Neural cell (in vitro differentiated cells): ENCODE measurements around the gene BCL2. TPM values are rescaled to one million over a fixed set of nuclear protein-coding genes. Genes with fewer than 3 reads are reported as not detected.

ENCODE experiments used
- H2AFZ ChIP-seq: fragments of 200-600, 300-800 bp; sonication (generic), shearing (Covaris generic); 2 replicates; pipeline ENCODE4 v1.6.0; 2014; ENCODE audit warnings: low read depth, mild to moderate bottlenecking, antibody characterized with exemption, low read length, moderate library complexity
- H3F3A ChIP-seq: fragments of 200-600 bp; shearing (Covaris generic); 2 replicates; pipeline ENCODE4 v1.6.1; 2016; ENCODE audit warnings: mild to moderate bottlenecking, moderate library complexity, mixed read lengths, antibody characterized with exemption, low read length; ENCODE audit not compliant: insufficient read depth, poor library complexity, severe bottlenecking
- H3K27ac ChIP-seq: fragments of 200-600, 300-800 bp; sonication (generic), shearing (Covaris generic); 2 replicates; pipeline ENCODE4 v1.5.1; 2014; ENCODE audit warnings: mild to moderate bottlenecking, low read length, moderate library complexity
- H3K27me3 ChIP-seq: fragments of 300-800, 200-600 bp; sonication (generic), shearing (Covaris generic); 2 replicates; pipeline ENCODE4 v1.6.0; 2014; ENCODE audit warnings: mild to moderate bottlenecking, low read depth, low read length, moderate library complexity; ENCODE audit not compliant: insufficient read depth
- H3K36me3 ChIP-seq: fragments of 300-800, 200-600 bp; sonication (generic), shearing (Covaris generic); 2 replicates; pipeline ENCODE4 v1.5.1; 2014; ENCODE audit warnings: mild to moderate bottlenecking, antibody characterized with exemption, low read length, moderate library complexity; ENCODE audit not compliant: insufficient read depth
- H3K4me2 ChIP-seq: fragments of 300-800, 200-600 bp; sonication (generic), shearing (Covaris generic); 2 replicates; pipeline ENCODE4 v1.6.0; 2014; ENCODE audit warnings: mild to moderate bottlenecking, low read length
- H3K4me3 ChIP-seq: fragments of 300-800, 200-600 bp; sonication (generic), shearing (Covaris generic); 2 replicates; pipeline ENCODE4 v1.5.1; 2014; ENCODE audit warnings: mild to moderate bottlenecking, low read length, moderate library complexity
- H3K79me2 ChIP-seq: fragments of 200-600 bp; shearing (Covaris generic); replicated peaks from 2 replicates; pipeline ENCODE4 v1.6.0; 2014; ENCODE audit warnings: mild to moderate bottlenecking, low read length, moderate library complexity; ENCODE audit not compliant: insufficient read depth
- H3K9ac ChIP-seq: fragments of 300-800, 200-600 bp; sonication (generic), shearing (Covaris generic); 2 replicates; pipeline ENCODE4 v1.6.1; 2016; ENCODE audit warnings: mild to moderate bottlenecking, low read length, mixed read lengths
- H3K9me2 ChIP-seq: fragments of 200-600 bp; shearing (Covaris generic); 2 replicates; pipeline ENCODE4 v1.6.1; 2016; ENCODE audit warnings: mild to moderate bottlenecking, low read length, mixed read lengths; ENCODE audit not compliant: insufficient read depth
- H3K9me3 ChIP-seq: fragments of 200-600, 300-800 bp; sonication (generic), shearing (Covaris generic); 2 replicates; pipeline ENCODE4 v1.6.1; 2016; ENCODE audit warnings: mild to moderate bottlenecking, mixed run types, low read length, moderate library complexity, mixed read lengths
- H4K20me1 ChIP-seq: fragments of 200-600 bp; shearing (Covaris generic); 2 replicates; pipeline ENCODE4 v1.6.1; 2016; ENCODE audit warnings: mild to moderate bottlenecking, mixed run types; ENCODE audit not compliant: insufficient read depth
- EP300 ChIP-seq: fragments of 450-650 bp; conservative IDR thresholded peaks from 2 replicates; pipeline ENCODE4 v1.6.1; 2014; ENCODE audit warnings: antibody characterized with exemption, mild to moderate bottlenecking, moderate library complexity; ENCODE audit not compliant: poor library complexity, severe bottlenecking
- EZH2 ChIP-seq: fragments of 200-600, 300-800 bp; shearing (Covaris generic), sonication (generic); IDR thresholded peaks from 2 replicates; pipeline ENCODE4 v1.6.1; 2014; ENCODE audit warnings: antibody characterized with exemption, low read length, borderline replicate concordance, mild to moderate bottlenecking; ENCODE audit not compliant: insufficient read depth, poor library complexity, severe bottlenecking
- MXI1 ChIP-seq: fragments of 450-650 bp; conservative IDR thresholded peaks from 2 replicates; pipeline ENCODE4 v1.6.1; 2014; ENCODE audit warnings: antibody characterized with exemption, mild to moderate bottlenecking; ENCODE audit not compliant: poor library complexity, severe bottlenecking
- POLR2AphosphoS5 ChIP-seq: IDR thresholded peaks from 2 replicates; pipeline ENCODE4 v1.6.1; 2012
- RAD21 ChIP-seq: fragments of 450-650 bp; conservative IDR thresholded peaks from 2 replicates; pipeline ENCODE4 v1.6.1; 2014; ENCODE audit warnings: antibody characterized with exemption, mild to moderate bottlenecking, moderate library complexity
- SMC3 ChIP-seq: fragments of 450-650 bp; conservative IDR thresholded peaks from 2 replicates; pipeline ENCODE4 v1.6.1; 2014; ENCODE audit warnings: antibody characterized with exemption, mild to moderate bottlenecking, moderate library complexity; ENCODE audit not compliant: poor library complexity
- TAF1 ChIP-seq: IDR thresholded peaks from 2 replicates; pipeline ENCODE4 v1.6.1; 2012; ENCODE audit warnings: low read depth
- polyA plus RNA-seq: library from polyadenylated mRNA; depleted of rRNA; stranded (reverse); fragments of >200 nt; gene quantifications from 2 replicates; pipeline ENCODE4 v1.2.3, GENCODE V29; 2014
- TF ChIP-seq, protein P1 (sequence below): fragments of 450-650 bp; IDR thresholded peaks from 2 replicates; pipeline ENCODE4 v1.5.1; 2014; ENCODE audit warnings: antibody characterized with exemption, mild to moderate bottlenecking, moderate library complexity; ENCODE audit not compliant: poor library complexity, severe bottlenecking
- TF ChIP-seq, protein P2 (sequence below): IDR thresholded peaks from 2 replicates; pipeline ENCODE4 v1.6.1; 2012; ENCODE audit warnings: borderline replicate concordance

BCL2 gene
- polyA plus RNA-seq, 1 donor from 2014 or later, result 3.4 TPM

DNA sequence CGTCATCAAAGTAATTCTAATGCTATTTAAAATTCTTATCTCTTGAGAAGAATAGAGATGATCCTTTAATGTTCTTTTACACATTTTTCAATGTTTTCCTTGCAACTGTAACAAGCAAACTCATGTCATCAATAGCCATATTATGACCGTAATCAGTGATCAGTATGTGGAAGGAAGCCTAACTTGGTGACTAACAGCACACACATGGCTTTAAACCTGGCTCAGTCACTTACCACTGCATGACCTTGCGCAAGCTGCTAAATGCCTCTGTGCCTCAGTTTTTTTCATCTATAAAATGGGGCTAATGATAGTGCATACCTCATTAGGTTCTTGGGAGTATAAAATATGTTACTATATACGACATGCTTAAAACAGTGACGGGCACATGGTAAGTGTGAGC is 149.7 kb downstream of the BCL2 start:
- Histone ChIP-seq H4K20me1 (no peaks in the 10 kb centered on the region), H2AFZ (no peak overlapping the region), H3K9ac (no peak overlapping the region), H3K27ac (no peak overlapping the region), H3K9me3 (no peaks in the 10 kb centered on the region), H3K27me3 (no peaks in the 10 kb centered on the region), H3K9me2 (no peaks in the 10 kb centered on the region), H3K4me2 (no peak overlapping the region), H3F3A (no peaks in the 10 kb centered on the region), H3K4me3 (no peak overlapping the region), H3K36me3 (no peaks in the 10 kb centered on the region), H3K79me2 (no peaks in the 10 kb centered on the region)
- no peak for TF ChIP-seq SMC3
- TF ChIP-seq RAD21, result no peak
- no peak for TF ChIP-seq POLR2AphosphoS5
- no peak for TF ChIP-seq EZH2
- TF ChIP-seq, protein P1, sequence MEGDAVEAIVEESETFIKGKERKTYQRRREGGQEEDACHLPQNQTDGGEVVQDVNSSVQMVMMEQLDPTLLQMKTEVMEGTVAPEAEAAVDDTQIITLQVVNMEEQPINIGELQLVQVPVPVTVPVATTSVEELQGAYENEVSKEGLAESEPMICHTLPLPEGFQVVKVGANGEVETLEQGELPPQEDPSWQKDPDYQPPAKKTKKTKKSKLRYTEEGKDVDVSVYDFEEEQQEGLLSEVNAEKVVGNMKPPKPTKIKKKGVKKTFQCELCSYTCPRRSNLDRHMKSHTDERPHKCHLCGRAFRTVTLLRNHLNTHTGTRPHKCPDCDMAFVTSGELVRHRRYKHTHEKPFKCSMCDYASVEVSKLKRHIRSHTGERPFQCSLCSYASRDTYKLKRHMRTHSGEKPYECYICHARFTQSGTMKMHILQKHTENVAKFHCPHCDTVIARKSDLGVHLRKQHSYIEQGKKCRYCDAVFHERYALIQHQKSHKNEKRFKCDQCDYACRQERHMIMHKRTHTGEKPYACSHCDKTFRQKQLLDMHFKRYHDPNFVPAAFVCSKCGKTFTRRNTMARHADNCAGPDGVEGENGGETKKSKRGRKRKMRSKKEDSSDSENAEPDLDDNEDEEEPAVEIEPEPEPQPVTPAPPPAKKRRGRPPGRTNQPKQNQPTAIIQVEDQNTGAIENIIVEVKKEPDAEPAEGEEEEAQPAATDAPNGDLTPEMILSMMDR, result no peak
- TF ChIP-seq, protein P2, sequence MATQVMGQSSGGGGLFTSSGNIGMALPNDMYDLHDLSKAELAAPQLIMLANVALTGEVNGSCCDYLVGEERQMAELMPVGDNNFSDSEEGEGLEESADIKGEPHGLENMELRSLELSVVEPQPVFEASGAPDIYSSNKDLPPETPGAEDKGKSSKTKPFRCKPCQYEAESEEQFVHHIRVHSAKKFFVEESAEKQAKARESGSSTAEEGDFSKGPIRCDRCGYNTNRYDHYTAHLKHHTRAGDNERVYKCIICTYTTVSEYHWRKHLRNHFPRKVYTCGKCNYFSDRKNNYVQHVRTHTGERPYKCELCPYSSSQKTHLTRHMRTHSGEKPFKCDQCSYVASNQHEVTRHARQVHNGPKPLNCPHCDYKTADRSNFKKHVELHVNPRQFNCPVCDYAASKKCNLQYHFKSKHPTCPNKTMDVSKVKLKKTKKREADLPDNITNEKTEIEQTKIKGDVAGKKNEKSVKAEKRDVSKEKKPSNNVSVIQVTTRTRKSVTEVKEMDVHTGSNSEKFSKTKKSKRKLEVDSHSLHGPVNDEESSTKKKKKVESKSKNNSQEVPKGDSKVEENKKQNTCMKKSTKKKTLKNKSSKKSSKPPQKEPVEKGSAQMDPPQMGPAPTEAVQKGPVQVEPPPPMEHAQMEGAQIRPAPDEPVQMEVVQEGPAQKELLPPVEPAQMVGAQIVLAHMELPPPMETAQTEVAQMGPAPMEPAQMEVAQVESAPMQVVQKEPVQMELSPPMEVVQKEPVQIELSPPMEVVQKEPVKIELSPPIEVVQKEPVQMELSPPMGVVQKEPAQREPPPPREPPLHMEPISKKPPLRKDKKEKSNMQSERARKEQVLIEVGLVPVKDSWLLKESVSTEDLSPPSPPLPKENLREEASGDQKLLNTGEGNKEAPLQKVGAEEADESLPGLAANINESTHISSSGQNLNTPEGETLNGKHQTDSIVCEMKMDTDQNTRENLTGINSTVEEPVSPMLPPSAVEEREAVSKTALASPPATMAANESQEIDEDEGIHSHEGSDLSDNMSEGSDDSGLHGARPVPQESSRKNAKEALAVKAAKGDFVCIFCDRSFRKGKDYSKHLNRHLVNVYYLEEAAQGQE, result no peak
- no peak for TF ChIP-seq MXI1
- no peak for TF ChIP-seq TAF1
- TF ChIP-seq EP300, result no peak

DNA sequence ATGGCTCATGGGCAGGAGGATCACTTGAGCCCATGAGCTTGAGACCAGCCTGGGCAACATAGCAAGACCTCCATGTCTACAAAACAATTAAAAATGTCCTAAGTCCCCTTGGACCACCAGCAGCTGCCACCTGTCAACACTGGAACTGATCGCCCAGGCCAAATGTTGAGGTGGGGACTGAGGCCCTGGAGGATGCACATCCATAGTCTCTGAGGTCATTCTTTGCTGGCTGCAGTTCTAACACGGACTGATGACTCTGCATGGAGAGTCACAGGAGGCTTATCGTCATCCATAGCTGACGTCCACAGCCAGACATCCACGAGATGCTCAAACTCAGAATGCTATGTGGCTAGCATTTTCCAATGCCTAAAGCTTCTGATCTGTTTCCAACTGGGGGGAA is 151.3 kb downstream of the BCL2 start:
- H3K79me2 ChIP-seq, result no peaks in the 10 kb centered on the region
- H4K20me1 ChIP-seq, result no peaks in the 10 kb centered on the region
- no peak overlapping the region for H2AFZ ChIP-seq
- no peak overlapping the region for H3K9ac ChIP-seq
- no peak overlapping the region for H3K27ac ChIP-seq
- no peaks in the 10 kb centered on the region for H3K9me3 ChIP-seq
- H3F3A ChIP-seq, result no peaks in the 10 kb centered on the region
- H3K9me2 ChIP-seq, result no peaks in the 10 kb centered on the region
- no peaks in the 10 kb centered on the region for H3K27me3 ChIP-seq
- no peak overlapping the region for H3K4me3 ChIP-seq
- no peaks in the 10 kb centered on the region for H3K36me3 ChIP-seq
- TF ChIP-seq, protein P1, result no peak
- no peak for TF ChIP-seq TAF1
- TF ChIP-seq, protein P2, result no peak
- TF ChIP-seq RAD21, result no peak
- TF ChIP-seq POLR2AphosphoS5, result no peak
- no peak for TF ChIP-seq MXI1
- TF ChIP-seq EP300, result no peak
- TF ChIP-seq SMC3, result no peak
- TF ChIP-seq EZH2, result no peak
- H3K4me2 ChIP-seq, result no peak overlapping the region
